Measurements from ENCODE around the gene MIPOL1. TPM values are rescaled to one million over a fixed set of nuclear protein-coding genes. Genes with fewer than 3 reads are reported as not detected.

The MIPOL1 gene
- total and polyA plus RNA-seq, 2 donors (not counting 3 experiments of a cell fraction or from before 2014, with no cell fraction given) = 3.4 to 33.5 TPM

DNA sequence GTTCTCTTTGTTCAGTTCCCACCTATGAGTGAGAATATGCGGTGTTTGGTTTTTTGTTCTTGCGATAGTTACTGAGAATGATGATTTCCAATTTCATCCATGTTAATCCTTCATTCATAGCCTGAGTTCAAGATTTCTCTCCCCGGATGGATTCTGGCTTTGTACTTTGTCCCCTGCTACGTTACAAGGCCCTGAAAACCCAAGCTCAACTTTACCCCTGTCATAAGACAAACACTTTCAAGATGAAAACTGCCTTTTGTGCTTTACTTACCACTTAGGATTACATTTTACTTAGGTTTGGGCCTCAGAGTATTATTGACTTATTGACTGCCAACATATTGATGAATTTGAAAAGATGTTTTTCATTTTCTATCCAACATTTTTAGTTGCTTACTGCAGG lies 361.0 kb downstream of the MIPOL1 start:
- Histone ChIP-seq H3K9me1 (replicated peaks; ENCODE audit: control insufficient read depth, extremely low read depth, insufficient read depth, low read length) (no peaks in the 10 kb centered on the region), H3K4me2 (ENCODE audit: insufficient read depth, low read length) (no peak overlapping the region), H3K27ac (ENCODE audit: insufficient read depth, low read depth, low read length) (no peak overlapping the region), H4K20me1 (replicated peaks; ENCODE audit: control insufficient read depth, extremely low read depth, insufficient read depth, low read length) (no peaks in the 10 kb centered on the region), H3K9ac (replicated peaks; ENCODE audit: extremely low read depth, insufficient read depth, low read length) (no peak overlapping the region), H3K4me3 (replicated peaks in 1 of 3; ENCODE audit: insufficient read depth in 1 of 3, low read depth in 1 of 3, low read length in 3 of 3) (no peak overlapping the region), H3K9me3 (replicated peaks; ENCODE audit: control insufficient read depth, insufficient read depth, low read length) (no peaks in the 10 kb centered on the region), H3K4me1 (ENCODE audit: control insufficient read depth, extremely low read depth, insufficient read depth, low read length) (peaks cover 4% of the 10 kb centered on the region), H3K36me3 (ENCODE audit: control insufficient read depth in 2 of 2, extremely low read depth in 1 of 2, insufficient read depth in 2 of 2, low read length in 2 of 2) (no peaks in the 10 kb centered on the region), H2AFZ (ENCODE audit: low read depth, low read length) (no peak overlapping the region), H3K79me2 (ENCODE audit: control insufficient read depth, insufficient read depth, low read length) (no peaks in the 10 kb centered on the region), H3K27me3 (ENCODE audit: control insufficient read depth in 2 of 2, insufficient read depth in 2 of 2, low read length in 2 of 2) (no peaks in the 10 kb centered on the region)
- intact Hi-C loops (cut with micrococcal nuclease) (no loop called here), dilution Hi-C loops (cut with MboI; ENCODE audit: extremely low pct_ligation_motif_present, low sequenced_read_pairs) (no loop called here)
- ChIA-PET POLR2A (no interaction called here), CTCF (no interaction called here)
- no peak for DNase-seq (ENCODE audit: low read depth, low spot score)
- no TSS peak for BruUV-seq (replicated peaks)
- no peak for FAIRE-seq
- TF ChIP-seq EZH2 (IDR thresholded peaks at IDR 0.05; ENCODE audit: borderline replicate concordance, low read depth, low read length, severe bottlenecking) (no peak), MYC (IDR thresholded peaks at IDR 0.05; ENCODE audit: low read depth, low read length) (no peak), JUN (IDR thresholded peaks at IDR 0.05; ENCODE audit: borderline replicate concordance, insufficient read depth, insufficient read length, low read depth) (no peak), GATA2 (IDR thresholded peaks at IDR 0.05; ENCODE audit: insufficient read depth, insufficient read length, low read depth, low read length) (no peak), POLR2A (IDR thresholded peaks at IDR 0.05; ENCODE audit: low read depth, low read length) (no peak), FOS (IDR thresholded peaks at IDR 0.05; ENCODE audit: borderline replicate concordance, insufficient read depth, low read length) (no peak)

DNA sequence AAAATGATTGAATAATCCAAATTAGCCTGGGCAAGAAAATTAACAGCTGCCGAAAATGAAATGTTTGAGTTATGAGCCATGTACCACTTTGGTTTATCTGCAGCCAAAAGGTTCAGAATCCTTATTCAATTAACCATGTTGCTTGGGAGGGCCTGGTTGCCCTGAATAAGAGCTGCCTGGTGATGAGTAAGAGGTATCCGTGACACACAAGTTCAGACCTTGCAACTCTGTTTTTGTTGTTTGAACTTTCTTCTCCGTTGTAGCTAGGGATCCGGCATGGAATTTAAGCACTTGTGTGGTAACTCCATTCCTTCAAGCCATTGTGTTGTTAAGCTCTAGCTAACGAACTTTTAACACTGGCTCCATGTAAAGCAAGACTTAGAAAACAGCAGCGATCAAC lies 361.6 kb downstream of the MIPOL1 start:
- H3K79me2 ChIP-seq (ENCODE audit: control insufficient read depth, insufficient read depth, low read length) = no peaks in the 10 kb centered on the region
- H3K4me2 ChIP-seq (ENCODE audit: insufficient read depth, low read length) = no peak overlapping the region
- no TSS peak for BruUV-seq (replicated peaks)
- no peak overlapping the region for H3K9ac ChIP-seq (replicated peaks; ENCODE audit: extremely low read depth, insufficient read depth, low read length)
- peaks cover 4% of the 10 kb centered on the region for H3K4me1 ChIP-seq (ENCODE audit: control insufficient read depth, extremely low read depth, insufficient read depth, low read length)
- H3K27ac ChIP-seq (ENCODE audit: insufficient read depth, low read depth, low read length) = no peak overlapping the region
- dilution Hi-C loops (cut with MboI; ENCODE audit: extremely low pct_ligation_motif_present, low sequenced_read_pairs) (no loop called here), intact Hi-C loops (cut with micrococcal nuclease) (no loop called here)
- FAIRE-seq (no peak), DNase-seq (ENCODE audit: low read depth, low spot score) (no peak)
- no peaks in the 10 kb centered on the region for H3K9me3 ChIP-seq (replicated peaks; ENCODE audit: control insufficient read depth, insufficient read depth, low read length)
- ChIA-PET CTCF (interaction anchor here (1.1 kb wide), 1 partner anchor 12 kb away, joined by 4 read pairs; no protein-coding TSS in a partner anchor), POLR2A (no interaction called here)
- H3K36me3 ChIP-seq (ENCODE audit: control insufficient read depth in 2 of 2, extremely low read depth in 1 of 2, insufficient read depth in 2 of 2, low read length in 2 of 2) = no peaks in the 10 kb centered on the region
- no peak overlapping the region for H2AFZ ChIP-seq (ENCODE audit: low read depth, low read length)
- no peaks in the 10 kb centered on the region for H3K9me1 ChIP-seq (replicated peaks; ENCODE audit: control insufficient read depth, extremely low read depth, insufficient read depth, low read length)
- no peaks in the 10 kb centered on the region for H3K27me3 ChIP-seq (ENCODE audit: control insufficient read depth in 2 of 2, insufficient read depth in 2 of 2, low read length in 2 of 2)
- H3K4me3 ChIP-seq (replicated peaks in 1 of 3; ENCODE audit: insufficient read depth in 1 of 3, low read depth in 1 of 3, low read length in 3 of 3) = no peak overlapping the region
- TF ChIP-seq, protein P1, sequence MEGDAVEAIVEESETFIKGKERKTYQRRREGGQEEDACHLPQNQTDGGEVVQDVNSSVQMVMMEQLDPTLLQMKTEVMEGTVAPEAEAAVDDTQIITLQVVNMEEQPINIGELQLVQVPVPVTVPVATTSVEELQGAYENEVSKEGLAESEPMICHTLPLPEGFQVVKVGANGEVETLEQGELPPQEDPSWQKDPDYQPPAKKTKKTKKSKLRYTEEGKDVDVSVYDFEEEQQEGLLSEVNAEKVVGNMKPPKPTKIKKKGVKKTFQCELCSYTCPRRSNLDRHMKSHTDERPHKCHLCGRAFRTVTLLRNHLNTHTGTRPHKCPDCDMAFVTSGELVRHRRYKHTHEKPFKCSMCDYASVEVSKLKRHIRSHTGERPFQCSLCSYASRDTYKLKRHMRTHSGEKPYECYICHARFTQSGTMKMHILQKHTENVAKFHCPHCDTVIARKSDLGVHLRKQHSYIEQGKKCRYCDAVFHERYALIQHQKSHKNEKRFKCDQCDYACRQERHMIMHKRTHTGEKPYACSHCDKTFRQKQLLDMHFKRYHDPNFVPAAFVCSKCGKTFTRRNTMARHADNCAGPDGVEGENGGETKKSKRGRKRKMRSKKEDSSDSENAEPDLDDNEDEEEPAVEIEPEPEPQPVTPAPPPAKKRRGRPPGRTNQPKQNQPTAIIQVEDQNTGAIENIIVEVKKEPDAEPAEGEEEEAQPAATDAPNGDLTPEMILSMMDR (IDR thresholded peaks at IDR 0.05; ENCODE audit: extremely low read depth in 1 of 2, insufficient read depth in 1 of 2, low read depth in 1 of 2, low read length in 2 of 2) = no peak
- TF ChIP-seq JUN (IDR thresholded peaks at IDR 0.05; ENCODE audit: borderline replicate concordance, insufficient read depth, insufficient read length, low read depth) (no peak), MYC (IDR thresholded peaks at IDR 0.05; ENCODE audit: low read depth, low read length) (no peak), POLR2A (IDR thresholded peaks at IDR 0.05; ENCODE audit: low read depth, low read length) (no peak), POLR2AphosphoS5 (IDR thresholded peaks at IDR 0.05; ENCODE audit: insufficient read depth, low read depth, low read length) (no peak), FOS (IDR thresholded peaks at IDR 0.05; ENCODE audit: borderline replicate concordance, insufficient read depth, low read length) (no peak), EZH2 (IDR thresholded peaks at IDR 0.05; ENCODE audit: borderline replicate concordance, low read depth, low read length, severe bottlenecking) (no peak), GATA2 (IDR thresholded peaks at IDR 0.05; ENCODE audit: insufficient read depth, insufficient read length, low read depth, low read length) (no peak)
- TF ChIP-seq, protein P2, sequence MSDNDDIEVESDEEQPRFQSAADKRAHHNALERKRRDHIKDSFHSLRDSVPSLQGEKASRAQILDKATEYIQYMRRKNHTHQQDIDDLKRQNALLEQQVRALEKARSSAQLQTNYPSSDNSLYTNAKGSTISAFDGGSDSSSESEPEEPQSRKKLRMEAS (IDR thresholded peaks at IDR 0.05; ENCODE audit: insufficient read depth, insufficient read length) = no peak
- no peaks in the 10 kb centered on the region for H4K20me1 ChIP-seq (replicated peaks; ENCODE audit: control insufficient read depth, extremely low read depth, insufficient read depth, low read length)
